ACC112 (cell line): ENCODE measurements around the gene GPM6B.
A peak's percentile ranks its signal among the peaks of the same experiment; 100 is the strongest.

Experiments
- H2AFZ ChIP-seq: fragments of 200-600 bp; sonication (generic); one replicate; pipeline ENCODE4 v1.6.0; 2017; ENCODE audit warnings: antibody characterized with exemption, low read length; ENCODE audit not compliant: unreplicated experiment
- H3K27ac ChIP-seq: fragments of 200-600 bp; sonication (generic); 2 replicates; pipeline ENCODE4 v1.5.1; 2014; ENCODE audit warnings: low read depth, mild to moderate bottlenecking, antibody characterized with exemption, low read length, moderate library complexity
- H3K27me3 ChIP-seq: fragments of 200-600 bp; sonication (generic); 2 replicates; pipeline ENCODE4 v1.6.1; 2014; ENCODE audit warnings: mild to moderate bottlenecking, antibody characterized with exemption, low read length, moderate library complexity, mixed read lengths; ENCODE audit not compliant: insufficient read depth
- H3K36me3 ChIP-seq: fragments of 200-600 bp; sonication (generic); 2 replicates; pipeline ENCODE4 v1.6.1; 2016; ENCODE audit warnings: mild to moderate bottlenecking, antibody characterized with exemption, low read length, moderate library complexity, mixed read lengths; ENCODE audit not compliant: insufficient read depth
- H3K4me1 ChIP-seq: fragments of 200-600 bp; sonication (generic); one replicate; pipeline ENCODE4 v1.6.1; 2016; ENCODE audit warnings: low read length, mixed read lengths; ENCODE audit not compliant: insufficient read depth, unreplicated experiment, control insufficient read depth
- H3K4me3 ChIP-seq: fragments of 200-600 bp; sonication (generic); 2 replicates; pipeline ENCODE4 v1.5.1; 2014; ENCODE audit warnings: mild to moderate bottlenecking, low read depth, low read length
- H3K79me2 ChIP-seq: fragments of 200-600 bp; sonication (generic); one replicate; pipeline ENCODE4 v1.6.0; 2016; ENCODE audit warnings: low read length; ENCODE audit not compliant: control insufficient read depth, unreplicated experiment, insufficient read depth

The GPM6B gene, protein sequence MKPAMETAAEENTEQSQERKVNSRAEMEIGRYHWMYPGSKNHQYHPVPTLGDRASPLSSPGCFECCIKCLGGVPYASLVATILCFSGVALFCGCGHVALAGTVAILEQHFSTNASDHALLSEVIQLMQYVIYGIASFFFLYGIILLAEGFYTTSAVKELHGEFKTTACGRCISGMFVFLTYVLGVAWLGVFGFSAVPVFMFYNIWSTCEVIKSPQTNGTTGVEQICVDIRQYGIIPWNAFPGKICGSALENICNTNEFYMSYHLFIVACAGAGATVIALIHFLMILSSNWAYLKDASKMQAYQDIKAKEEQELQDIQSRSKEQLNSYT

GRCh38 chrX:13816643-13817627, at the start of gene GPM6B:
Gene GPM6B (minus strand): TSS chrX:13817093. CDS start chrX:13816904, 189 bp downstream.
- no peak within 1 kb of the TSS for H3K27ac ChIP-seq

DNA sequence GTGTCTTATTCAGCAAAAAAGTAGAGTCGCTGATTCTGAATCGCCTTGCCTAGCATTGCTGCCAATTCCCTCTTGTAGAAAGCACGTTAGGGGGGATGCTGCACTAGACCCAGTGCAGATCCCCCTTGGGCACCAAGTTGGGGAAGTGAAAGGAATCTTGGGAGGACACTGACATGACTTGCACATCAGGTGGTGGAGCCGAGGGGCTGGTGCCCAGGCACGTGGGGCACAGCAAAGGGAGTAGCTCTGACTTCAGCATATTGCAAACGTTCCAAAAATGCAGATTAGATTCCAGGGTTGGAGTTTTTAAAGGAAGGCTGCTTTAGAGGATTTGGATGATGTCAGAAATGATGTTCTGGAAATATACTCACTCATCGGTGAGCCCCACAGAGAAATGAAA, 47.4 kb upstream of the GPM6B start:
- no peaks in the 10 kb centered on the region for H3K27me3 ChIP-seq
- H2AFZ ChIP-seq, result peak overlapping the region; percentile 46
- no peaks in the 10 kb centered on the region for H3K79me2 ChIP-seq
- peaks cover 36% of the 10 kb centered on the region for H3K4me1 ChIP-seq
- H3K4me3 ChIP-seq, result peak overlapping the region; percentile 65
- H3K36me3 ChIP-seq, result no peaks in the 10 kb centered on the region
- H3K27ac ChIP-seq, result 0 out of 2 replicates have a peak overlapping the region, but pooled peaks have one; percentile 38

More at GRCh38 chrX:13816643-13817627, at the start of gene GPM6B:
- Histone ChIP-seq H3K27me3 (peaks cover 53% of the 10 kb centered on the region), H3K4me3 (no peak within 1 kb of the TSS), H3K79me2 (no peaks in the 10 kb centered on the region), H3K4me1 (no peaks in the 10 kb centered on the region), H2AFZ (no peak within 1 kb of the TSS), H3K36me3 (no peaks in the 10 kb centered on the region)

DNA sequence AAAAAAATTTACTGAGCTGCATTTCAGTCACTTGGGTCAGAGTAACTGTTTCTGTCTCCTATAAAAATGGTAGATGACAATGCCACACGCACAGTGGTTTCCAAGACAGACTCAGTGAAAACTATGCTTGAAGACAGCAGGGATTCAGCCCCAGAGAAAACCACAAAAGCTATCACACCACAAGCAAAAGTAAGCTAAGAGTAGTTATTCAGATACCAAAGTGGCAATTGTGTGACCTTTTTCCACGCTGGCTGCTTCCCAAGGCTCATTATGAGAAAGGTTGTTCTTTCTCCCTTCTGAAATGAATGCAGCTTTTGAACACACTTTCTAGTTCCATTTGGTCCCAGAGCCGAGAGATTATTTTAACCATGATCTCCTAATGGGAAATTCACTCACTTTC, 46.4 kb upstream of the GPM6B start:
- no peak overlapping the region for H3K27ac ChIP-seq
- no peak overlapping the region for H3K4me3 ChIP-seq
- peaks cover 28% of the 10 kb centered on the region for H3K4me1 ChIP-seq
- no peaks in the 10 kb centered on the region for H3K79me2 ChIP-seq
- H3K27me3 ChIP-seq, result no peaks in the 10 kb centered on the region
- no peaks in the 10 kb centered on the region for H3K36me3 ChIP-seq
- no peak overlapping the region for H2AFZ ChIP-seq

DNA sequence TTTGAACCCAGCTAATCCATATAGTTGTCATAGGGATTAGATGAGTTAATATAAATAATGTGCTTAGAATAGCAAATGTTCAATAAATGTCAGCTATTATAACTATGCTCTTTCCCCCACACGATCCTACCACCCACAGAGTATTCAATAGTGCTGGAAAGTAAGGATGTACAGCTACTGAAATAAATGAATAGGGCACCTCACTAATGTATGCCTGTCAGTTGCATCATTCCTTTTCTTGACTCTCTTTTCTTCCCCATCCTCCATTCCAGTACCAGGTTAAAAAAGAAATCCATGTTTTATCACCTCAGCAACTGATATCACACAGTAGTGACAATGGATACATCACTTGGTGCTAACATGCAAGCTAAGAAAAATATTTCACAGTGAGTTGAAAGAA, 42.8 kb upstream of the GPM6B start:
- Histone ChIP-seq H3K36me3 (no peaks in the 10 kb centered on the region), H3K79me2 (no peaks in the 10 kb centered on the region), H3K27me3 (no peaks in the 10 kb centered on the region), H3K27ac (no peak overlapping the region), H3K4me3 (no peak overlapping the region), H3K4me1 (peaks cover 13% of the 10 kb centered on the region), H2AFZ (no peak overlapping the region)

- no peaks in the 10 kb centered on the region for H3K36me3 ChIP-seq
- no peaks in the 10 kb centered on the region for H3K79me2 ChIP-seq
- H3K27ac ChIP-seq, result no peak overlapping the region
- H3K4me3 ChIP-seq, result no peak overlapping the region
- no peak overlapping the region for H2AFZ ChIP-seq
- H3K4me1 ChIP-seq, result no peaks in the 10 kb centered on the region
- no peaks in the 10 kb centered on the region for H3K27me3 ChIP-seq
These were observed 40.9 kb upstream of the GPM6B start for GRCh38 chrX:13857804-13858203.

DNA sequence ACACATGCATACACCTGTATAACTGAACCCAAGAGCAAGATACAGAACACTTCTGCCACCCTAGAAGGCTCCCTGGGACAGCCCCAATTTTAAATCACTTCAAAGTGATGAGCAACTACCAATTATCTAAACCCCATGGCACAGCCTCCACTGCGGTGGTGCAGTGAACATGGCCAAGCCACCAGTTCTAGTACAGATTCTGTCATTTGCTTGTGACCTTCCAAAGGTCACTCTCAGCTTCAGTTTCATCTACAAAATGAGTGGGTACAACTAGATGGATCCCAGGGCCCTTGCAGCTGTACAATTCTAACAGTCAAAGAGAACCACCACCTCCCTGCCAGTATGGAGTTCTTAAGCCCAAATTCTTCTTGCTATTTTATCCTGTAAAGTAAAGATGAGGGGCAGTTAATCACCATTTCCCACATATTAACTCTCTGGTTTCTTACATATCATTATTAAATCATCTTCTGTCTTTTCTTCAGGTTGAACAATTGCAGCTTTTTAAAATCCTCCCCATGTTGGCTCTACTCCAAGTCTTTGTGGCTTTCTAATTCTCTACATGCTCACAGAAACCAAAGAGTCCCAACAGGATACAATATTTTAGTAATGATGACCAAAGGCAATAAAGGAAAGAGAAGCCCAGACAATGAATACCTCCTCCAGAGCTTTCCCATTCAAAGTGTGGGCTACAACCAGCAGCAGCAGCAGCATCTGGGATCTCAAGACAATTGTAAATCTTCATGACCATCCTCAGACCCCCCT, 39.0 kb upstream of the GPM6B start:
- no peak overlapping the region for H2AFZ ChIP-seq
- no peaks in the 10 kb centered on the region for H3K27me3 ChIP-seq
- H3K79me2 ChIP-seq, result no peaks in the 10 kb centered on the region
- no peaks in the 10 kb centered on the region for H3K4me1 ChIP-seq
- no peaks in the 10 kb centered on the region for H3K36me3 ChIP-seq
- H3K4me3 ChIP-seq, result no peak overlapping the region
- H3K27ac ChIP-seq, result no peak overlapping the region

- no peaks in the 10 kb centered on the region for H3K79me2 ChIP-seq
- H3K36me3 ChIP-seq, result no peaks in the 10 kb centered on the region
- no peak overlapping the region for H3K27ac ChIP-seq
- no peaks in the 10 kb centered on the region for H3K27me3 ChIP-seq
- H3K4me1 ChIP-seq, result no peaks in the 10 kb centered on the region
- no peak overlapping the region for H2AFZ ChIP-seq
- H3K4me3 ChIP-seq, result no peak overlapping the region
These were observed 37.1 kb upstream of the GPM6B start for GRCh38 chrX:13854003-13854402.

DNA sequence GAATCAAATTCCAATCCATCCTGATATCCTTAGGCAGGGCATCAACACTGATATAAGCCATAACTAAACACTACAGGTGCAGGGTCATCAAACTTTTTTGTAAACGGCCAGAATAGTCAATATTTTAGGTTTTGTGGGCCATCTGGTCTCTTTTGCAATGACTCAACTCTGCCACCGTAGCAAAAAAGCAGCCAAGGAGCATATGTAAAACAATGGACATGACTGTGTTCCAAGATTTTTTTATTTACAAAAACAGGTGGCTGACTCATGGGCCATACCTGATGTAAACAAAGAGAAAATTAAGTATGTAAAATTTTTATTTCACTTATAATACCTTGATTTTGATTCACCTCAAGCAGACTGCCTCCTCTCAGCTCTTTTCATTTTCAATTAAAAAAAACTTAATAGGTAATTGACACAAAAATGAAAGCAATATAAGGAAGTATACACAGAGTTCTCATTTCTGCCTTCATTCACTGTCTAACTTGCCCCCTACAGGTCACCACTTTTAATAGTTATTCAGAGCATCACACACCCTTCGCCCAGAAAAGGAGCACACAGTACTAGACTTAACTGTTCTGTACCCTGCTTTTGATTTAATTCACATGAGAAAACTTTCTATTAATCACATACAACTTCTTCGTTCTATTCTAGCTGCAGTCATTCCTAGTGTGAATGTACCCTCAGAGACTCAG, 35.3 kb upstream of the GPM6B start:
- no peaks in the 10 kb centered on the region for H3K79me2 ChIP-seq
- H3K27me3 ChIP-seq, result no peaks in the 10 kb centered on the region
- no peak overlapping the region for H3K27ac ChIP-seq
- no peaks in the 10 kb centered on the region for H3K4me1 ChIP-seq
- no peaks in the 10 kb centered on the region for H3K36me3 ChIP-seq
- H2AFZ ChIP-seq, result no peak overlapping the region
- H3K4me3 ChIP-seq, result no peak overlapping the region

DNA sequence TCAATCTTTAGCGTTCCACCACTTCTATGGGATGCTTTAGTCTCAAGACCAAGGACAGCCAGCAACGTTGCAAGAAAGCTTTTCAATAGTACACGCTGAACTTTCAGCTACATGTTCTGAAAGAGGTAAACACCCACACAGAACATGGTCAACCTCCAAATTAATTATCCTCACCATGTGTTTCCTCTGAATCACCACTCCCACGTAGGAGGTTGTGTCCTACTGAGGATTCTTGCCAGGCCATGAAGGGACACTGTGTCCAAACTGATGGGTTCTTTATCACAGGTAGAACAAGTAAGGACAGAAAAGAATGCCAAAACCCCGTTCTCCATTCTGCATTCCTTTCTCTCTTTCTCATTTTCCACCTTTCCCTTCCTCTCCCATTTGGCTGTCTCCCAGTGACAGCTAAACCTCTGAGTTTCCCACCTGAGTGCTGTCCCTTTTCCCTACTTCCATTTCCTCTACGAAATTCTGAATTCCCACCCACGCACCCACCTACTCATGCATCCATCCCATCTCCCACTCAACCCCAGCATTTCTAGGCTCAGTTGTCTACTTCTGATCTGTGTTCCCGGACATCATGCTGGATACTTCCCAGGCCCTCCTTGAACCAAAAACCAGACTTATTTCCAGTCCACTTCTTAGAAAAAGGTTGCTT, 29.0 kb upstream of the GPM6B start:
- Histone ChIP-seq H3K4me1 (peaks cover 6% of the 10 kb centered on the region), H2AFZ (peak overlapping the region; percentile 38), H3K27me3 (no peaks in the 10 kb centered on the region), H3K79me2 (no peaks in the 10 kb centered on the region), H3K27ac (no peak overlapping the region), H3K36me3 (no peaks in the 10 kb centered on the region), H3K4me3 (no peak overlapping the region)
